ENCODE data around the gene CCDC71L. TPM values are rescaled to one million over a fixed set of nuclear protein-coding genes. Genes with fewer than 3 reads are reported as not detected.
"Not testable (repeated sequence)": the region's sequence is repeated elsewhere in the genome, so short reads cannot be mapped to it uniquely, and the experiment has no call there.

CCDC71L gene
- polyA plus RNA-seq (ENCODE audit: insufficient read depth in 1 of 5, insufficient read length in 5 of 5, low replicate concordance in 1 of 5): 1 to 10 TPM; 6.0 to 9.2 (median 6.8) TPM
- long read RNA-seq, donor 1, full-length matches to known transcripts: 10 of 10 reads
- long read RNA-seq, donor 1, partial matches to known transcripts: 0 of 10 reads
- long read RNA-seq, donor 1, other reads (novel, unspliced or antisense): 0 of 10 reads
- long read RNA-seq, donor 2, full-length matches to known transcripts: 8 of 8 reads
- long read RNA-seq, donor 2, partial matches to known transcripts: 0 of 8 reads
- long read RNA-seq, donor 2, other reads (novel, unspliced or antisense): 0 of 8 reads
- long read RNA-seq, donor 3, full-length matches to known transcripts: 14 of 14 reads
- long read RNA-seq, donor 3, partial matches to known transcripts: 0 of 14 reads
- long read RNA-seq, donor 3, other reads (novel, unspliced or antisense): 0 of 14 reads
- long read RNA-seq, donor 4, full-length matches to known transcripts: 6 of 6 reads
- long read RNA-seq, donor 4, partial matches to known transcripts: 0 of 6 reads
- long read RNA-seq, donor 4, other reads (novel, unspliced or antisense): 0 of 6 reads
- long read RNA-seq, donor 5, full-length matches to known transcripts: 13 of 13 reads
- long read RNA-seq, donor 5, partial matches to known transcripts: 0 of 13 reads
- long read RNA-seq, donor 5, other reads (novel, unspliced or antisense): 0 of 13 reads
- long read RNA-seq, donor 6, full-length matches to known transcripts: 8 of 8 reads
- long read RNA-seq, donor 6, partial matches to known transcripts: 0 of 8 reads
- long read RNA-seq, donor 6, other reads (novel, unspliced or antisense): 0 of 8 reads
- long read RNA-seq, donor 7, full-length matches to known transcripts: 7 of 7 reads
- long read RNA-seq, donor 7, partial matches to known transcripts: 0 of 7 reads
- long read RNA-seq, donor 7, other reads (novel, unspliced or antisense): 0 of 7 reads
- long read RNA-seq, donor 8, full-length matches to known transcripts: 6 of 6 reads
- long read RNA-seq, donor 8, partial matches to known transcripts: 0 of 6 reads
- long read RNA-seq, donor 8, other reads (novel, unspliced or antisense): 0 of 6 reads

DNA sequence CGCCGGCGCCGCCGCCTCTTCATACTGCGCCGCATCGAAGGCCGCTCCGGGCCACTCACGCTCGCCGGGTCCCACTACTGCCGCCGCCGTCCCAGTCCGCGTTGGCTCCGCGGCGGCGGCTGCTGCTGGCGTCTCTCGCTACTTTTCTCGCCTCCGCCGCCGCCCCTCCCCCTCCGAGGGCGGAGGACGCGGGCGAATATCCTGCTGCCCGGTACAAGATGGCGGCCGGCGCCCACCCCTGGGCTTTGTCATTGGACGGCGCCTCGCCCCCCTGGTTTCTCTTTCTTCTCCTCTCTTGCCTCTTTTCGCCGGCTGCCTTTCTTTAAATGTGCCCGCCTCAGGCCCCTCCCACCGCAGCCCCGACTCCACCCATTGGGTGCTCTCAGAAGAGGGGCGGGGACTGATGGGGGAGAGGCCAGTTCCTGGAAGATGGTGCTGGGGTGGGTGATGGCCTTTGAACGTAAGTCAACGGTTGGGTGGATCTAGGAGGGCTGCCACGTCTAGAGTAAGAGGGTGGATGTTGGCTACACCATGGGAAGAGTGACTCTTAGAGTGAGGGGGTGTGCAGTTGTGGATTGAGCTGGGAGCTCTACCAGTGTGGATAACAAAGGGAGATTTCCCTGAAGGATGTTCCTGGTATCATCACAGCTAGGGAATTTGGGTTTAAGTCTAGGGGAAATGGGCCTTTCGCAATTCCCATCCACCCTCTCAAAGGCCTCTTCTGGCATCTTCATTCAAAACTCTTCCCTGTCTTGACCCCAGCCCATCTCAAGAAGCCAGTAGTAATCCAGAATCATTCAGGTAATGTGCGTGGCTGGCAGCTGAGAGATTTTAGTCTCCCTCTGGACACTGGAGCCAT is at the start of gene CCDC71L:
Gene CCDC71L (minus strand): TSS at position 297 of the 859 bp plus-strand sequence. CDS start 262 bp downstream, at position 35.
- peak; percentile 80 to 82 for DNase-seq

DNA sequence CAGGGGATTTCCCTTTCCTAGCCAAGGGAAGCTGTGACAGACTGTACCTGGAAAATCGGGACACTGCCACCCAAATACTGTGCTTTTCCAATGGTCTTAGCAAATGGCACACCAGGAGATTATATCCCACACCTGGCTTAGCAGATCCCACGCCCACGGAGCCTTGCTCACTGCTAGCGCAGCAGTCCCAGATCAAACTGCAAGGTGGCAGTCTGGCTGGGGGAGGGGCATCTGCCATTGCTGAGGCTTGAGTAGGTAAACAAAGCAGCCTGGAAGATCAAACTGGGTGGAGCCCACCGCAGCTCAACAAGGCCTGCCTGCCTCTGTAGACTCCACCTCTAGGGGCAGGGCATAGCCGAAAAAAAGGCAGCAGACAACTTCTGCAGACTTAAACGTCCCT is 48.6 kb upstream of the CCDC71L start:
- DNase-seq: not testable (repeated sequence)

DNA sequence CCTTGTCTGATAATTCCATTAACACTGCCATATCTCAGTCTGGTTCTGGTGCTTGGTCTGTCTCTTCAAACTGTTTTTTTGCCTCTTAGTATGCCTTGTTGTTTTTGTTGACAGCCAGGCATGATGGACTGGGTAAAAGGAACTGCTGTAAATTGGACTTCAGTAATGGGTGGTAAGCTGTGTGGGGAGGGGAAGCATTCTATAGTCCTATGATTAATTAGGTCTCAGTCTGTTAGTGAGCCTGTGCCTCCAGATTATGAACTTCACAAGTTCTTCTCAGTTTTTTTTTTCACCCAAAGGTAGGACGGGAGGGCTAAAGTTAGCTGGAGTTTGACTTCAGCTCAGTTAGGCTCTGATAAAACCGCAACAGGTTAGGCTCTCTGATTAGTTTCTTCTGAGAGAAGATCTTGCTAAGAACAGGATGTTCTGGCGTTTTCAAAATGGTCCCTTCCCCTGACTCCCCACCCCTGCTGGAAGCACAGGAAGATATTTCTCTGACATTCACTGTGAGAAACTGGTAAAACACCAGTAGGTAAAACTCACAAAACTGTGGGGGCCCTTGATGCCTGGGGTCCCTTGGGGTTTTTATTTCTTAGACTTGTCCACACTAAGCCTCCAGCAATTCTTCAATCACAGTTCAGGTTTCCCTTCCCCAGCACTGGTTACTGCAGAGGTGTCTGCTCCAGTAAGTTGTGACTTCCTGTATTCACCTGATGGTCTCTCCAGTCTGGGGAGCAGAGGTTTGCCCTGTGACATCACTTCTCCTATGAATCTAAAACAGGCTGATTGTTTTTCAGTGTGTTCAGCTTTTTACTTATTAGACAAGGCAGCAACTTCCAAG is 43.3 kb upstream of the CCDC71L start:
- no peak for DNase-seq

DNA sequence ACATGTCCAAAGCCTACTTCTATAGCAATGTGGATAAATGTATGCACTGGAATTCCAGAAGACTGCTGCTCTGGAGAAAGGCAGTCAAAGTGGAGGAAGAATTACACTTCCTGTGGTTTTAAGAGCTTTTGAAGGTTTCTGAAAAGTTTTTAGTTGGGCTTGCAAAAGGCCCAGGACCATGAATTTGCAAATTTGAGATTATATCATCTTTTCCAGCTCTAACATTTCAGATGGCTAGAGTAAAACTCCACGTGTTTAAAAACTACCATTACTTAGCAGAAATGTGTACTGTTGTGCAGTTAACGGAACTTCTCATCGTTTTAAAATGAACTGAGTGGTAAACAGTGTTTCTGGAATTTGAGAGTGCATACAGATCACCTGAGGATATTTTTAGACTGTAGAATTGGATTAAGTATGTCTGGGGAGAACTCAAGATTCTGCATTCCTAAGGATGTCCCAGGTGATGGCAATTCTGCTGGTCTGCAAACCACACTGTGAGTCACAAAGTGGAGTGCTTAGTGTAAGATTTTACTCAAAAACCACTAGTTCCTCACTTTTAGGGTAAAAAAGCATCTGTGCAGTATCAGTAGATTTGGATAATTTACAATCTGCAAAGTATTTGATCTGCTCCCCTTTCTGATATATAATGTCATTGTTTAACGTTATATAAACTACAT is 32.9 kb upstream of the CCDC71L start:
- no peak for DNase-seq

DNA sequence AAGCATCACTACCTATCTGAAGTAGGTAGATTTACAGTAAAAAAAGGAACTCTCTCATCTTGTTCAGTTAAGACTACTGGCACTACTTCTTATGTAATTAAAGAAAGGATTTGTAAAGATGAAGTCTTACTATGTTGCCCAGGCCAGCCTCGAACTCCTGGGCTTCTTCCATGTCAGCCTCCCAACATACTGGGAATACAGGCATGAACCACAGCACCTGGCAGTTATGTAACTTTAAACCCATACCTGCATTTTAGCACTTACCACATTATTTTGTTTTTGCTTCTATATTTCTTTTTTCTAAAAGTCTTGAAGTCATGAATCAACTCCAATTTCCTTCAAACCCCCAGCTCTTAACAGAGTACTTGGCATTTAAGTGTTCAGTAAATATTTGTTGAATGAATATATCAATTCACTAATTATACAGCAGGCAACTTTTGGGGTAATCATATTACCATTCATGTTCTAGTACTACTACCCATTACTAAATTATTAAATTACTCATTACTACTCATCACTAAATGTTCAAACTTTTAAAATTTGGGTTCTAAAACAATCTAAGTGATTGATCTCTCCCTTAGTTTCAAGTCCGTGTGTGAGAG is 31.6 kb upstream of the CCDC71L start:
- no peak for DNase-seq

DNA sequence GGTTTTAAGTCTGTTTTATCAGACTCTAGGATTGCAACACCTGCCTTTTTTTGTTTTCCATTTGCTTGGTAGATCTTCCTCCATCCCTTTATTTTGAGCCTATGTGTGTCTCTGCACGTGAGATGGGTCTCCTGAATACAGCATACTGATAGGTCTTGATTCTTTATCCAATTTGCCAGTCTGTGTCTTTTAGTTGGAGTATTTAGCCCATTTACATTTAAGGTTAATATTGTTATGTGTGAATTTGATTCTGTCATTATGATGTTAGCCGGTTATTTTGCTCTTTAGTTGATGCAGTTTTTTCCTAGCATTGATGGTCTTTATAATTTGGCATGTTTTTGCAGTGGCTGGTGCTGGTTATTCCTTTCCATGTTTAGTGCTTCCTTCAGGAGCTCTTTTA is 27.2 kb upstream of the CCDC71L start:
- DNase-seq: not testable (repeated sequence)

DNA sequence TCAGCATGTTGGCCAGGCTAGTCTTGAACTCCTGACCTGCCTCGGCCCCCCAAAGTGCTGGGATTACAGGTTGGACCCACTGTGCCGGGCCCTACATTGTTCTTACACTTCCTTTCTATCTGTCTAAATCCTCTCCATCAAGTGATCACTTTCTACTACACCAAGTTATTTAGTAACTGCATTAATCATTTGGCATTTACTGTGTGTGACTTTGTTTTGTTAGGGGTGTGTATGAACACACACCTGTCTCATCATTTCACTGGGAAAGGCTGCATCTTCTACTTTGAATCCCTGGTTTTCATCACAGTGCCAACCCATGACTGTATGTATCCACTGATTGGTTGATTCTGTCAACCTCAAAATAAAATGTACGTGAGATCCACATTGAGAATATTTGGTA is 23.0 kb upstream of the CCDC71L start:
- no peak for DNase-seq

DNA sequence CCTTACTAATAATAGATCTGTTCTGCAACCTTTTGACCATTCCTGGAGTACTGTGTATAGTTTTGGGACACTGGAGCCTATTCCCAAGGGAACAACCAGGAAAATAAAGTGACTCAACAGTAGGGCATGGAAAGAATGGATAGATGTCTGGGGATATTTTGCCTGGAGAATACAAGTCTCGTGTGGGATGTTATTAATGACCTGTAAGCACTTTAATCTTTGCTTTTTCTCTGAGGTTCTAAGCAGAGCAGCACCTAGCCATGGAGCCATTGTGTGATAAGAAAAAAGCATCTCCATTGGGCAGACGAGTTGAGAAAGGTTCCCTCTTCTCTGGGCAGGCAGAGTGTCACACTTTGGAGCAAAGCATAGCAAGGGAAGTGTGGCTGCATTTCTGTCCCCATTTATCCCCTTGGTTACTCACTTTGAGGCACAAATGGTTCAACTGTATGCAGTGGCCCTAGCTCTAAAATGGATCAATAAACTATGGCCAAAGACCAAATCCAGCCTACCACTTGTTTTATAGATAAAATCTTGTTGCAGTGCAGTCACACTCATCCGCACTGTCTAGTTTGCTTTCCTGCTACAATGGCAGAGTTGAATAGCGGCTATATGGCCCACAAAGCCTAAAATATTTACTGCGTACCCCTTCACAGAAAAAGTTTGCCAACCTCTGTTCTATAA is 21.0 kb upstream of the CCDC71L start:
- DNase-seq: no peak

DNA sequence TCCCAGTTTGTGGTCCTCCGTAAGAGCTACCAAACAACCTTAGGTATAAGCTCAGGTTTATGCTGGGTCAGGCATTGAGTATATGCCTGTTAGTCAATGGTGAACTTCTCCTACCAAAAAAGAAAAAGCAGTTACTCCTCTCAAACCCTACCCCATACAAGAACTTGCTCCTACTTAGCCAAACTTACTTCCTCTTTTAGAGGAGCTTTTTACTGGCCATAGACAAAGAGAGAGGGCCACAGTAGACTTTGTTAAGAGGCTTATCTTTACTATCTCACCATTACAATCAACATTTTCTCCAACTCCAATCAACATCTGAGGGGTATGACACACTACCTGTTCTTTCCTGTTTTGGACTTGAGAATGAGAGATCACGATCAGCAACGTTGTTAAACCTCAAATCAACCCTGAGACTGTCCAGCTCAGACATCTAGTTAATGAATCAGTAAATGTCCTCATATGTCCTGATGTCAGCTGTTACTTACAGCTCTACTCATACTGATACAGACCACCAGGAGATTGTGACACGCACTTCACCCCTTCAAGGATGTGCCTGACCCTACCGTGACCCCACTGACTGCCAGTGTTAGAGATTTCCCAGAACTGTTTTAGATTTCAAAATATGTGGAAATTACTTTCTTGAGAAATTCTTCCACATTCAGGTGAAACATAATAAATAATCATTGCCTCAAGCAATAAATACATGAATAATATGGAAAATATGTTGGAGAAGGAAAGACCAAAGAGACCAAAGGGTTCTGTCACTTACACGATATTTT is 18.4 kb upstream of the CCDC71L start:
- no peak for DNase-seq

DNA sequence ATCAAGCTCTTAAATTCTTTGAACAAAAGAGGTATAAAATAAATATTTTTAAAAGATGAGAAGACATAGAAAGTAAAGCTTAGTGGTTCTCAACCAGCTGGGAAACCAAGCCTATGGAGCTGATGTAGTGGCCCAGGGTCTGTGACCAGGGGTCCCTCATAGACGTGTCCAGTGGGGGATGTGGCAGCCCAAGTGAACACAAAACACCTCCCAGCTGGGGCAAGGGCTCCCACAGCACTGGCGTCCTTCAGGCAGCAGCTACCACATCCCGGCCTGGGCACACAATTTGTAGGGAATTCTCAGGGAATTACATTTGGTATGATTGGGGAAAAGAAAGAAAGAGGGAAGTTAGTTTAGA is 17.8 kb upstream of the CCDC71L start:
- no peak for DNase-seq

DNA sequence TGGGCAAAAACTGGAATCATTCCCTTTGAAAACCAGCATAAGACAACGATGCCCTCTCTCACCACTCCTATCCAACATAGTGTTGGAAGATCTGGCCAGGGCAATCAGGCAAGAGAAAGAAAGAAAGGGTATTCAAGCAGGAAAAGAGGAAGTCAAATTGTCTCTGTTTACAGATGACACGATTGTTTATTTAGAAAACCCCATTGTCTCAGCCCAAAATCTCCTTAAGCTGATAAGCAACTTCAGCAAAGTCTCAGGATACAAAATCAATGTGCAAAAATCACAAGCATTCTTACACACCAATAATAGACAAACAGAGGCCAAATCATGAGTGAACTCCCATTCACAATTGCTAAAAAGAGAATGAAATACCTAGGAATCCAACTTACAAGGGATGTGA is 15.5 kb upstream of the CCDC71L start:
- not testable (repeated sequence) for DNase-seq

DNA sequence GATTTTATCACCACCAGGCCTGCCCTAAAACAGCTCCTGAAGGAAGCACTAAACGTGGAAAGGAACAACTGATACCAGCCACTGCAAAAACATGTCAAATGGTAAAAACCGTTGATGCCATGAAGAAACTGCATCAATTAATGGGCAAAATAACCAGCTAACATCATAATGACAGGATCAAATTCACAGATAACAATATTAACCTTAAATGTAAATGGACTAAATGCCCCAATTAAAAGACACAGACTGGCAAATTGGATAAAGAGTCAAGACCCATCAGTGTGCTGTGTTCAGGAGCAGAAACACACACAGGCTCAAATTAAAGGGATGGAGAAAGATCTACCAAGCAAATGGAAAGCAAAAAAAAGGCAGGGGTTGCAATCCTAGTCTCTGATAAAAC is 12.7 kb upstream of the CCDC71L start:
- not testable (repeated sequence) for DNase-seq

DNA sequence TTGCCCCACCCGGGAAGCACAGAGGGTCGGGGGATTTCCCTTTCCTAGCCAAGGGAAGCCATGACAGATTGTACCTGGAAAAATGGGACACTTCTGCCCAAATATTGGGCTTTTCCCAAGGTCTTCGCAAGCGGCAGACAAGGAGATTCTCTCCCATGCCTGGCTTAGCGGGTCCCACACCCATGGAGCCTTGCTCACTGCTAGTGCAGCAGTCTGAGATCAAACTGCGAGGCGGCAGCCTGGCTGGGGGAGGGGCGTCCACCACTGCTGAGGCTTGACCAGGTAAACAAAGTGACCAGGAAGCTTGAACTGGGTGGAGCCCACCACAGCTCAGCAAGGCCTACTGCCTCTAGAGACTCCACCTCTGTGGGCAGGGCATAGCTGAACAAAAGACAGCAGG is 11.0 kb upstream of the CCDC71L start:
- DNase-seq: not testable (repeated sequence)

DNA sequence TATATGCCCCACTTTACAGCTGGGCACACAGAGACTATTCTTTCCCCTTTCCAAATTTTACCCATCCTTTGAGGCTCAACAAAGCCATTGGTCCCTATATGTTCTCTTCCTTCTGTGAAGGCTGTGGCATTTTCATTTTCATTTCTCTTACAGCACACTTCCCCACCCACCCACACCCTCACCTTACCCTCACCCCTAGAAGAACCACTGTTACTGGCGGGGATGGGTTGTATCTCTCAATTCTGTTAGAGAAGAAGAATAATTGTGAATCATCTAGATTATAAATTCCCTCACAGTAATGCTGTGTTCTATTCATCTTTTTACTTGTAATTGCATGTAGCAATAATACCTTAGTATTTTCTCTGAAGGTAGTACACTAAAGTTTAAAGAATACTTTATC is 10.2 kb upstream of the CCDC71L start:
- DNase-seq: no peak

DNA sequence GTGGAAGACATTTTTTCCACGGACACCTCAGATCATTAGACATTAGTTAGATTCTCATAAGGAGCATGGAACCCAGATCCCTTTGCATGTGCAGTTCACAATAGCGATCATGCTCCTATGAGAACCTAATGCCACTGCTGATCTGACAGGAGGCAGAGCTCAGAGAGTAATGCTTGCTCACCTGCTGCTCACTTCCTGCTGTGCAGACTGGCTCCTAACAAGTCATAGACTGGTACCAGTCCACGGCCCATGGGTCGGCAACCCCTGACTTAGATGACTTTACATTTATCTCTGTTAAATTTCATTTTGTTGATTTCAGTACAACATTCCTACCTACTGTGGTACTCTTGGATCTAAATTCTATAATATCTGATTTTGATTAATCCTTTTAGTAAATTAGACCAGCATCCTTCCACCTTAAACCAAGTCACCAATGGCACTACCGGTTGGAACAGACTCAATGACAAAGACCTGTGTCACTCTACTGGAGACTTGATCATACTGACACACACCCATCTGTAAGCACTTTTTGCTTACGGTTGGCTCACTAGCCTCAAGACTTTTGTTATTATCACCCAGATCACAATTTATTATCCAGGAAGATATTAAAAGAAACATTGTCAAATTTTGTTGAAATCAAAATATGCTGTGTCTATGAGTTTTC is 8.0 kb upstream of the CCDC71L start:
- no peak for DNase-seq

DNA sequence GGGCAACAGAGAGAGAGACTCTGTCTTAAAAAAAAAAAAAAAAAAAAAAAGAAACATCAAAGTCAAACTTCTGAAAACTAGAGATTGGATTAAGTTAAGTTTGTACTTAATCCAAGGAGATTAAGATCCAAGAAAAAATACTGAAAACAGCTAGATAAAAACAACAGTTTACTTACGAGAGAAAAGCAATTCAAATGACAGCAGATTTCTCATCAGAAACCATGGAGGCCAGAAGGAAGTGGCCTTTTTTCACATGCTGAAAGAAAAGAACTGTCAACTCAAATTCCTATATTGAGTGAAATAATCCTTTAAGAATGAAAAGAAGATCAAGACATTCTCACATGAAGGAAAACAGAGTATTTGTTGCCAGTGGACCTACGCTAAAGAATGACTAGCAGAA is 5.4 kb upstream of the CCDC71L start:
- DNase-seq: no peak

DNA sequence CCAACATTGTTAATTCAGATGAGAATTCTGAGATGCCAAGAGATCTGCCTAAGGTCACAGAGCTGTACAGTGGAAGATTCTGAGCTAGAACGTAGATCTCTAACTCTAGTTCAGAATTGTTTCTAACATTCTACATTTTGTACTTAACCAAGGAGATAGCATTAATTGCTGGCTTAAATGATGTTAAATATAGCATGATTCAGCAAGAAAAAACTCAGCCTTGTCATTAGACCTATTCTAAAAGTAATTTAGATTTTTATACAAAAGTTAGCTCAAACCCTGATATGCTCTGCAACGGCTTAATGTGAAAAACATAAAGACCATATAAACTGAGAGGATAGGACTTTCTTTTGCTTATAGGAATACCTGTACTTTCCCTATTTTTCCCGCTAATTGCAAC is 3.4 kb upstream of the CCDC71L start:
- DNase-seq: no peak

Data from right lung (tissue), 10 donors.